Esophagus muscularis mucosa (tissue), 3 donors: Measurements from ENCODE around the gene IQCH.

ENCODE experiments used
- CTCF ChIP-seq, 3 experiments: fragments of 200-600 bp in 2 of 3; fragments of 450-650 bp in 1 of 3; sonication (generic) in 2 of 3; IDR thresholded peaks; one replicate each; pipeline ENCODE4 v1.5.1; 2017 to 2019; ENCODE audit warnings: antibody characterized with exemption in 3 of 3, mild to moderate bottlenecking in 2 of 3, moderate library complexity in 1 of 3
- POLR2A ChIP-seq: fragments of 450-650 bp; IDR thresholded peaks from one replicate; pipeline ENCODE4 v1.6.1; 2017; ENCODE audit warnings: antibody characterized with exemption, moderate library complexity, mild to moderate bottlenecking, low read depth

- TF ChIP-seq CTCF (IDR thresholded peaks at IDR 0.05) (no peak), POLR2A (no peak)
These were observed 256.1 kb downstream of the IQCH start for GRCh38 chr15:67510597-67511190.
